RWPE2 (cell line): ENCODE measurements around the gene VIPR2.

ENCODE experiments used
- ATAC-seq: fragments of 200-7000 bp; cut with Tn5 transposase; 3 replicates; pipeline ENCODE4 v1.9.1; 2021; ENCODE audit warnings: low read depth
- DNase-seq: peaks from one replicate; pipeline ENCODE4 v3.0.0-alpha.2; 2020; ENCODE audit warnings: low spot score
- H3K27ac ChIP-seq: fragments of 450-650 bp; 2 replicates; pipeline ENCODE4 v1.5.1; 2017; ENCODE audit warnings: mild to moderate bottlenecking; ENCODE audit not compliant: poor library complexity, severe bottlenecking
- H3K27me3 ChIP-seq: fragments of 250-450 bp; sonication (Bioruptor Pico); 2 replicates; pipeline ENCODE4 v1.5.1; 2021; ENCODE audit warnings: mild to moderate bottlenecking, moderate library complexity; ENCODE audit not compliant: insufficient read depth, poor library complexity, severe bottlenecking
- H3K36me3 ChIP-seq: fragments of 250-450 bp; sonication (Bioruptor Pico); 2 replicates; pipeline ENCODE4 v1.5.1; 2020; ENCODE audit warnings: low read depth, mild to moderate bottlenecking, moderate library complexity
- H3K4me1 ChIP-seq: fragments of 250-450 bp; sonication (Bioruptor Pico); 2 replicates; pipeline ENCODE4 v1.5.1; 2021; ENCODE audit warnings: mild to moderate bottlenecking, moderate library complexity; ENCODE audit not compliant: insufficient read depth, poor library complexity, severe bottlenecking
- H3K4me3 ChIP-seq: fragments of 250-450 bp; sonication (Bioruptor Pico); 2 replicates; pipeline ENCODE4 v1.5.1; 2021; ENCODE audit warnings: mild to moderate bottlenecking, moderate library complexity; ENCODE audit not compliant: severe bottlenecking
- H3K9me3 ChIP-seq: fragments of 250-450 bp; sonication (Bioruptor Pico); 2 replicates; pipeline ENCODE4 v1.5.1; 2021; ENCODE audit warnings: mild to moderate bottlenecking, moderate library complexity; ENCODE audit not compliant: severe bottlenecking
- TF ChIP-seq, protein P1 (sequence below): fragments of 450-650 bp; IDR thresholded peaks from one replicate; pipeline ENCODE4 v1.5.1; 2017; ENCODE audit warnings: mild to moderate bottlenecking, moderate library complexity; ENCODE audit not compliant: poor library complexity, severe bottlenecking

The VIPR2 gene, protein sequence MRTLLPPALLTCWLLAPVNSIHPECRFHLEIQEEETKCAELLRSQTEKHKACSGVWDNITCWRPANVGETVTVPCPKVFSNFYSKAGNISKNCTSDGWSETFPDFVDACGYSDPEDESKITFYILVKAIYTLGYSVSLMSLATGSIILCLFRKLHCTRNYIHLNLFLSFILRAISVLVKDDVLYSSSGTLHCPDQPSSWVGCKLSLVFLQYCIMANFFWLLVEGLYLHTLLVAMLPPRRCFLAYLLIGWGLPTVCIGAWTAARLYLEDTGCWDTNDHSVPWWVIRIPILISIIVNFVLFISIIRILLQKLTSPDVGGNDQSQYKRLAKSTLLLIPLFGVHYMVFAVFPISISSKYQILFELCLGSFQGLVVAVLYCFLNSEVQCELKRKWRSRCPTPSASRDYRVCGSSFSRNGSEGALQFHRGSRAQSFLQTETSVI

DNA sequence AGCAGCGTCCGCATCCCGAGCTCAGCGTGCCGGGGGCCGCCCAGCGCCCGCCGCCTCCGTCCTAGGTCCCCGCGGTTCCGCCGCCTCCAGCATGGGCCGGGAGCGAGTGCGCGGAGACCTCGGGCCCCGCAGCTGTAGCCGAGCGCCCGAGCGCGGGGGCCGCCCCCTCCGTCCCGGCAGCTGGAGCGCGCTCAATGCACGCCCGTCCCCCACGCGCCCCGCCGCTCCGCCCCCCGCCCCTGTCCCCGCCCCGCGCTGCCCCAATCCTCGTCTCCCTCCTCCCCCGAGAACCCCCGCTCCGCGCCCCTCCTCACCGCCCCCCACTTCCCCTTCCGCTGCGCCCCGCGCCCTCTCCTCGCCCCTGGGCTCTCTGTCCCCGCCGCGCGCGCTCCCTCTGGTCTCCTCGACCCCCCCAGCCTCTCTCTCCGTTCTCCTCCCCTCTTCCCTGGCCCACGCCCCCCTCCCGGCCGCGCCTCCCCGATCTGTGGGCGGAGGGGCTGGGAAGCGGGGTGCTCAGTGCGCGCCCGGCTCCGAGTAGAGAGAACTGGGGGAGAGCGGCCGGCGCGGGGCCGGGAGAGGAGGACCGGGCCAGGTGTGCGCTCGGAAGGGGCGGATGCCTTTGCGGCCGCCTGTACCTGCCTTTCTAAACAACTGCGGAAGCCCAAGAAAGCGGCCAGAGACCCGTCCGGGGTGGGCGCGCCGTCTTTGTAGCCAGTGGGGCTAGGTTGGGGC is at the start of gene VIPR2:
VIPR2 (minus strand) TSS at position 110 of the 732 bp plus-strand sequence; CDS start at position 14, 96 bp downstream.
- TF ChIP-seq, protein P1, sequence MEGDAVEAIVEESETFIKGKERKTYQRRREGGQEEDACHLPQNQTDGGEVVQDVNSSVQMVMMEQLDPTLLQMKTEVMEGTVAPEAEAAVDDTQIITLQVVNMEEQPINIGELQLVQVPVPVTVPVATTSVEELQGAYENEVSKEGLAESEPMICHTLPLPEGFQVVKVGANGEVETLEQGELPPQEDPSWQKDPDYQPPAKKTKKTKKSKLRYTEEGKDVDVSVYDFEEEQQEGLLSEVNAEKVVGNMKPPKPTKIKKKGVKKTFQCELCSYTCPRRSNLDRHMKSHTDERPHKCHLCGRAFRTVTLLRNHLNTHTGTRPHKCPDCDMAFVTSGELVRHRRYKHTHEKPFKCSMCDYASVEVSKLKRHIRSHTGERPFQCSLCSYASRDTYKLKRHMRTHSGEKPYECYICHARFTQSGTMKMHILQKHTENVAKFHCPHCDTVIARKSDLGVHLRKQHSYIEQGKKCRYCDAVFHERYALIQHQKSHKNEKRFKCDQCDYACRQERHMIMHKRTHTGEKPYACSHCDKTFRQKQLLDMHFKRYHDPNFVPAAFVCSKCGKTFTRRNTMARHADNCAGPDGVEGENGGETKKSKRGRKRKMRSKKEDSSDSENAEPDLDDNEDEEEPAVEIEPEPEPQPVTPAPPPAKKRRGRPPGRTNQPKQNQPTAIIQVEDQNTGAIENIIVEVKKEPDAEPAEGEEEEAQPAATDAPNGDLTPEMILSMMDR = no peak
- DNase-seq = no peak
- H3K36me3 ChIP-seq = no peaks in the 10 kb centered on the region
- H3K4me3 ChIP-seq = no peak within 1 kb of the TSS
- peak; percentile 30; the same call in 1 of the 3 replicates for ATAC-seq
- peaks cover 39% of the 10 kb centered on the region for H3K27me3 ChIP-seq
- no peaks in the 10 kb centered on the region for H3K4me1 ChIP-seq
- no peak within 1 kb of the TSS for H3K27ac ChIP-seq
- peaks cover 2% of the 10 kb centered on the region for H3K9me3 ChIP-seq

DNA sequence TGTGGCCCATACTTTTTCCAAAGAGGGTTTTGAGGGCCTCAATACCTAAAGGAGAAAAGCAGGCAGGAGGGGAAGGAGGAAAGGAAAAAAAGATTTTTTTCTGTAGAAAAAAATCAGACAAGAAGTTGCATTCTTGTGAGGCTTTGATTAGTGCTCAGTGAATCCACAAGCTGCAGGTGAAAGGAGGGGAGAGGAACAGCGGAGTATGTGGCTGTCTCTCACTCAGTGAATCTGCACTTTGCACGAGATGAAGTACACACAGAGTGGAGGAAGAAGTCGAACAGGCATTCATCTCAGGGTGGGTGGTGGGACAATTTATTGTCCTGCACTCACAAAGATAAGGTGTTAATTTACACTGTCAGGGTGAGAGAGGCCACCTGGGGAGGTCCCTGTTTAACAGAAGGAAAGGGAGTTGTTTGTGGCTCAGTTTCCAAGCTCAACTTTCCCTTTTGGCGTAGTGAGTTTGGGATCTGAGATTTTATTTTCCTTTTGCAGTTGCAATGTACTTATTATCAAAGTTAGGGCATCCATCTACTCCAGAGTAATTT is 49.0 kb upstream of the VIPR2 start:
- DNase-seq (no peak), ATAC-seq (no peak)
- Histone ChIP-seq H3K9me3 (peaks cover 6% of the 10 kb centered on the region), H3K27ac (no peak overlapping the region), H3K27me3 (no peaks in the 10 kb centered on the region), H3K4me3 (no peak overlapping the region), H3K4me1 (no peaks in the 10 kb centered on the region), H3K36me3 (no peaks in the 10 kb centered on the region)
- TF ChIP-seq, protein P1 = no peak

DNA sequence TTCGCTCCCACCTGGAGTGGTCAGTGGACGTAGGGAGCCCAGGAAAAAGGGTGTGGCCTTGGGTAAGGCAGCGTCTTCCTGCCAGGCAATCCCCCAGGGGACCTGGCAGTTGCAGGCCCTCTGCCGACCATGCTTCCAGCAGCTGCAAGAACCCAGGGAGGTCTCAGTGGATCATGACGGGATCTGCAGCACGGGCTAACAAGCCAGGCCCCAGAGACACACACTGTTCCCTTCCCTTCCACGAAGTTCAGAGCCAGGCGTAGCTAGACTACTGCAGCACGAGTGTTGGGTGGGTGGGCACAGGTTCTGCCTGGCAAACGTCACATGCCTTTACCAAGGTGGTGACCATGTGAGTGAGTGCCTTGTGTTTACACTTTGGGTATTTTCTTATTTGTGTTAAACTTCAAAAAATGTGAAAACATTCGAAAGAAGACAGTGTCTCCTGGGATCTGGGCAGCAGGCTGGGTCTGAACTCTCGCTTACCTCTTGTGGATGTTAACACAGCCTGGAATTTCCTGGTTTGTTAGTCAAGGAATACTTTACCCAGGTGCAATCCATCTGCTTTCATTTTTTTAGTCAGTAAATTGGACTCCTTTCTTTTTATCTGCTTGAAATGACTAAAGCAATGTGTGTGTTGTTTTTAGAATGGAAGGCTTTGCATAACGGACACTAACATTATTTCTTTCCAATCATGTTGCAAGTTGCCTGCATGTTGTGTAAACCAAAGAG is 48.2 kb upstream of the VIPR2 start:
- Histone ChIP-seq H3K4me3 (no peak overlapping the region), H3K9me3 (peaks cover 6% of the 10 kb centered on the region), H3K4me1 (no peaks in the 10 kb centered on the region), H3K27ac (no peak overlapping the region), H3K27me3 (no peaks in the 10 kb centered on the region), H3K36me3 (no peaks in the 10 kb centered on the region)
- ATAC-seq = no peak
- TF ChIP-seq, protein P1 = no peak
- no peak for DNase-seq

DNA sequence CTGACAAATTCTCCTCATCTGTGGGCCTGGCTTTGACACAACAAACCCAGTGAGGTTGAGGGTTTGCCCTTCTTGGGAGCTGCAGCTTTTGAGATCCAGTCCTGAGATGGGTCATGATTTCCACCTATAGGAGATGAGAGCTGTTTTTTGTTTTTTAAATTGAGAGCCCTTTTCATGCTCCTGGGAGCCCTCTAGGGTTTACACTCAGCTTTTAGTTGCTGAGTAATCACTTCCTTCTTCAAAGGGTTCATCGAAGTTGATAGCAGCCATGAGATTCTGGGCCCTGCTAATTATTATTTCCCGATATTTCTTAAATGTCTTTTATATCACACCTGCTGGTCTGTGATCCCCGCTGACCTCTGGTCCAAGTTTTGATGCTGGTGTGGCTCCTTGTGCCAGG is 47.3 kb upstream of the VIPR2 start:
- H3K4me3 ChIP-seq = no peak overlapping the region
- no peaks in the 10 kb centered on the region for H3K36me3 ChIP-seq
- H3K4me1 ChIP-seq = no peaks in the 10 kb centered on the region
- H3K27ac ChIP-seq = no peak overlapping the region
- H3K27me3 ChIP-seq = no peaks in the 10 kb centered on the region
- TF ChIP-seq, protein P1 = no peak
- H3K9me3 ChIP-seq = peaks cover 7% of the 10 kb centered on the region
- no peak for DNase-seq
- ATAC-seq = no peak
